Measurements from ENCODE around the gene EXTL1.

The EXTL1 gene

GRCh38 chr1:25997828-25998761 lies 23.5 kb upstream of the EXTL1 start, which contains the start of gene PAFAH2:
Gene PAFAH2 (minus strand): TSS chr1:25998063. CDS start chr1:25990816, 7,247 bp downstream.
- DNase-seq = peak; percentile 95 to 97

- DNase-seq = no peak
Observed at GRCh38 chr1:25999041-25999800, 22.4 kb upstream of the EXTL1 start.

- no peak for DNase-seq
Observed at GRCh38 chr1:26003262-26003661, 18.3 kb upstream of the EXTL1 start.

- DNase-seq = no peak
Observed at GRCh38 chr1:26003756-26004155, 17.8 kb upstream of the EXTL1 start.

DNA sequence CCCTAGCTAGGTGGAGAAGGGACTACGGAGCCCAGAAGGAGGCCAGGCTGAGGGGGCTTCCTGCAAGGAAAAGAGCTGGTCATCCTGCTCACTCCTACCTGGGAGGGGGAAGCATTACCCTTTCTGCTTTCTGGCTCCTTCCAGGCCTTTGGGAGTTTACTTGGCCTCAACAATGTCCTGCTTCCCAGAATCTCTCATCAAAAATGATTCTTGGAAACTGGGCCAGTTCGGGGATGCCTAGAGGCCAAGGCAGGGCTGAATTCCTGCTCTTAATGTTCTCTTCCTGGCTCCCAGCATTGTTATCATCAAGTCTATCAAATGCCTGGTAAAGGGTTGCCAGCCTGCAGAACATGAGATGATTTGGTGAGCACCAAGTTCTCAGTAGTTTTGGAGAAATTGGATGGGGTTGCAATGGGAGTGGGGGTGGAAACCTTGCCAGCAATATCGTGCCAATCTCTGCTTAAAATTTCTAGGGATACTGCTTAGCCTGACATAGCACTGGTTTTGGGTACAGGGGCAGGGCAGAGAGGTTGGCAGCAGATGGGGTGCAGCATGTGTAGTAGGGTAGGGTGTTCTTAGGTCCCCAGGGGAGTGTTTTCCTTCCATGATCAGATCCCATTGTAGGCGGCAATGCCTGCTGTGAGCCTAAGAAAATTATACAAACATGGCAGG lies 16.0 kb upstream of the EXTL1 start:
- DNase-seq = no peak

- no peak for DNase-seq
Observed at GRCh38 chr1:26006710-26007109, 14.9 kb upstream of the EXTL1 start.

DNA sequence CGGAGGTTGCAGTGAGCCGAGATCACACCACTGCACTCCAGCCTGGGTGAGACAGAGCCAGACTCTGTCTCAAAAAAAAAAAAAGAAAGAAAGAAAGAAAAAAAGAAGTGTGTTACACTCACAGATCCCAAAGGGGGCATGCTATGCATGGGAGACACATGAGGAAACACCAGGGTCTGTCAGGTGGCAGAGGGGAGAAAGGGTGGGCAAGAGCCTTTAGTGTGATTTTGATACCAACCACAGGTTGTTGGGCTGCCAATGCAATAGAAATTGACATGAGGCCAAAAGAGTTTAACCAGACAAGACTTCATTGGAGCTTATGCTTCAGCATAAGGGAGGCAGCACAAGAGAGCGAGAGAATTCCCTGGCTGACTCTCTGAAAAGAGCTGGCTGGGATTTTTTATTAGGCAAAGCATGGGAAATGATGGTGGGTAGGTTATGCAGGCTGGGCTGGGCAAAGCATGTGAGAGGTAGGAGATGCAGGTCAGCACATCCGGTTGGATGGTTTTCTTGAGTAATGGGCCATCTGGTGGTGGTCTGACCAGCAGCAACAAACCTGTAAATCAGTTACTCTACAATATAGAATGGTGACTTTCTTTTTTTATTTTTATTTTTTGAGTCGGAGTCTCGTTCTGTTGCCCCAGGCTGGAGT lies 11.7 kb upstream of the EXTL1 start:
- no peak for DNase-seq

GRCh38 chr1:26010825-26011224 lies 10.8 kb upstream of the EXTL1 start:
- no peak for DNase-seq

- no peak for DNase-seq
Observed at GRCh38 chr1:26012864-26013263, 8.7 kb upstream of the EXTL1 start.

DNA sequence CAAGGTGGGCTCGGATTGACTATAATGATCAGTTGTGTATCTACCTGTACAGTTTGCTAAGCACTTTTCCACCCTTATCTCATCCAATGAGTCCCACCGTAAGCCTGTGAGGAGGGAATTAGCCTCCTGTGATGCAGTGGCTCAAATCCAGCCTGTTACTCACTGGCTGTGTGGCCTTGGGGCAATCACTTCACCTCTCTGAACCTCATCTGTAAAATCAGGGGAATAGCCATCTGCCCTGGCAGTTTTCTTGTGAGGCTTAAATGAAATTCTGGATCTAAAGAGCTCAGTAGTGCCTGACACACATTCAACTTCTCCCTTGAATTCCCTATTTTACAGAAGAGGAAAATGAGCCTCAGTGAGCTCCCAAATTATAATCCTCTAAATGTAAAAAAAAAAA lies 7.4 kb upstream of the EXTL1 start:
- DNase-seq = no peak

- DNase-seq = no peak
Observed at GRCh38 chr1:26015358-26015757, 6.2 kb upstream of the EXTL1 start.

GRCh38 chr1:26016258-26016952 lies 5.2 kb upstream of the EXTL1 start:
- no peak for DNase-seq

DNA sequence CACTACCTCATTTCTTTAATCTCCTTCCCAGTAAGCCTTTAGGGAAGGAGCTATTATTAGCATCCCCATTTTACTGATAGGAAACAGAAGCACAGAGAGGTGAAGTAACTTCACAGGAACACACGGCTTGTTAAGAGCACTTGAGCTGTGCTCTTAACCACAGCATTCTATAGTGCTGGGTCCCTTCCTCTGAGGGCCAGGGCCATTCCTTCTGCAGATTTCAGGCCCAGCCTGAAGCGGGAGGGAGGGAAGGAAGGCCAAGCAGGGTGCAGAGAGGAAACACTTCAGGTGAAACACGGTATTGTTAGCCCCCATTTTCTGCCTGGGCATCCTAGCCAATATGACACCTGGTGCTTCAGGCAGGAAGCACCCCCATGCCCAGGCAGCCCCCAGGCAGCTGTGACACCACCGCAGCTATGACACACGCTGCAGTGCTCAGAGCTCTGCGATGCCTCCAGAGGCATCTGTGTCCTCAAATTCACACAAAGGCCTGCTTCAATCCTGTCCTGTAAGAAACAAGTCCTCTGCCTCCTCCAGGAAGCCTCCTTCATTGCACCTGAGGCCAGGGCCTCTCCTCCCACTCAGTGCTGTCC lies 4.5 kb upstream of the EXTL1 start:
- DNase-seq = no peak

DNA sequence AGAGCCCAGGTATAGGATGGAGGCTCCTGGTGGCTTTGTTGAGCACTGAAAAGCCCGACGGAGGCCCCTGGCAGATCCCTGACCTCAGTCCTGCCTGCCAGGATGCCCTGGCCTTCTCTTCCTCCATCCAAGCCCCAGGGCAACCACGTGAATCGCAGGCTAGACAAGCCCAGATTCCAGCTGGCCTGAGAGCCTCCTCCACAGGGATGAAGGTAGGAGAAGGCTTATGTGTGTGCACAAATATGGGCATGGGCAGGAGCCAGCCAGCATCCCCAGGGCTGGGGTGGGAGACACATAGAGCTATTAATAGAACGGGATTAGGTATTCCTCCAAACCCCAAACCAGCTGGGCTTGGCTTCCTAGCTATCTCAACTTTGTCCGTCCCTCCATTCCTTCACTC lies 4.0 kb upstream of the EXTL1 start:
- no peak for DNase-seq

DNA sequence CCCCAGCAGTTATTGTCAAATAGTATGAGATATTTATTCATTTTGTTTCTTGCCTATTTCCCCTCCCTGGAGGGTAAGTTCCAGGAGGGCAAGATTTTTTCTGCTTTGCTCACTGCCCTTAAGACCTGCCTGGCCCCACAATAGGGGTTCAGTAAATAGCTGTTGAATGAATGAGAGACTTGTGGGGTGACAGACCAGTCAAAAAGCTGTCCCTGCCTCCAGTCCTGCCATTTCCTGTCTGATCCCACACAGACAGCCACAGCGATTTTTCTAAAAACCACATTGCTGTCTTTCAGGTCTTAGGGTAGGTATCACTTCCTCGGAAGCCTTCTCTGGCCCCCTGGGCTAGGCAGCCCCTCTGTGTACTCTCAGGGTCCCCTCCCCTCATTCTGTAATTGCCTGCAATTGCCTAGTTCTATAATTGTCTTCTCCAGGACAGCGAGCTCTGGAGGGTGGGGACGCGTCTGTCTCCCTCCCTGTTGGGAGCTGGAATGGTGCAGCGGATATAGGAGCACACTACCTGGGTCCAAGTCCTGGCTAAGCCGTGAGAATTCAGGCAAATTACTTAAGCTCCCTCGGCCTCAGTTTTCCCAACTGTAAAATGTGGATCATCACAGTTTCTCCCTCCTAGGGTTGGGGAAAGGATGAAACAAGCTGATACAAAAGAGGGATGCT lies 1.8 kb upstream of the EXTL1 start:
- DNase-seq = no peak

- no peak for DNase-seq
Observed at GRCh38 chr1:26020330-26020768, 1.2 kb upstream of the EXTL1 start.

DNA sequence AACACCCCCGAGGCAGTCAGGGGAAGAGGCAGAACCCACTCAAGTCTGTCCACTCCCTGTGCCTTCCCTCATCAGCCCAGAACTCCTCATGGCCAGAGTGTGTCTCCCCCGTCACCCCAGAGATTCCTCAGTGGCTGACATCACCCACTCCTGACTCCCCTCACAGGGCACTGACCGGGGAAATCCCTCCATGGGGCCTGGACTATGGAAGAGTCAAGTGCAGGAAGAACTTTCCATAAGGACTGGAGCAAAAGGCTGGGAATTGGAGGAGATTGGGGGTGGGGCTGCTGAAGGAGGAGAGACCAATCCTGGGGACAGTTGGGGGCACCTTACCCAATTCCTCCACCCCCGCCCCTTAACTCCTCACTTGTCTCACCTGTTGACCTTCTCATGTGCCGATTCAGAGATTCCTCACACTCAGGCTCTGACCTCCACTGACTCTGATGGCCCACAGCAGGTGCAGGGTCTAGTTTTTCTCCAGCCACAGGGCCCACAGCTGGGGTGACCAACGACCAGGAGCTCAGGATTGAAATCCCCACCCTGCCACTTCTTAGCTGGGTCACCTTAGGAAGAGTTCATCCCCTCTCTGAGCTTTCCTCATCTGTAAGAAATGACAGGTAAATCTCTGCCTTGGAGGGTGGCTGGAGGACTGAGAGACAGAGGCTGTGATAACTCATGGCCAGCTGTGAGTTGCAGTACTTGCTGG lies 481 bp upstream of the EXTL1 start:
- no peak for DNase-seq

- no peak for DNase-seq
Observed at GRCh38 chr1:26022404-26022779, 817 bp downstream of the EXTL1 start.

DNA sequence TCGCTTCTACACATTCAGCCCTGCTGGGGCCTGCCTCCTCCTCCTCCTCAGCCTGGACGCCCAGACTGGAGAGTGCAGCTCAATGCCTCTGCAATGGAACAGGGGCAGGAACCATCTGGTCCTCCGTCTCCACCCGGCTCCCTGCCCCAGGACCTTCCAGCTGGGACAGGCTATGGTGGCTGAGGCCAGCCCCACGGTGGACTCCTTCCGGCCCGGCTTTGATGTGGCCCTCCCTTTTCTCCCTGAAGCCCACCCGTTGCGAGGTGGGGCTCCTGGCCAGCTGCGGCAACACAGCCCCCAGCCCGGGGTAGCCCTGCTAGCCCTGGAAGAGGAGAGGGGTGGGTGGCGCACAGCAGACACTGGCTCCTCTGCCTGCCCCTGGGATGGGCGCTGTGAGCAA lies 1.4 kb downstream of the EXTL1 start:
- no peak for DNase-seq

- DNase-seq = no peak
Observed at GRCh38 chr1:26023826-26024225, 2.3 kb downstream of the EXTL1 start.

DNA sequence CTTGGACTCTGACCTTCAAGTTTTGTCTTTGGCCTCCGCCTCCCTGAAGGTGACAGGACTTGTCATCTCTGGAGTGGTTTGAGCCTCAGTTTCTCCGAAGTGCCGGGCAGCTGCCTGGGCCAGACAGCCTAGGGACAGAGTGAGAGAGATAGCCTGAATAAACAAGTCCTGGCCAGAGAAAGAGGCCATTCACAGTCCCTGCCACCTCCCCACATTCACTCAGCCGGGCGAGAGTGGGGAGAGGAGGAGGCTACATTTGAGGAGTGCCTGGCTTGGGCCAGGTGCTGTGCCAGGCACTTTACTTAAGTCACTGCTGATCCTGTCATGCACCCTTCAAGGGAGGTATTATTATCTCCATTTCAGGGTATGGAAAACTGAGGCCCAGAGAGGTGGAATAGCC lies 3.5 kb downstream of the EXTL1 start:
- DNase-seq = no peak

Data from activated CD4-positive, alpha-beta T cell treated with anti-CD3 and anti-CD28 coated beads, Interleukin-2, amount 50 U/mL, for 48 hours (primary cell).